GM18505 (cell line): ENCODE results near the gene PTPRA.
"Not testable (repeated sequence)": the region's sequence is repeated elsewhere in the genome, so short reads cannot be mapped to it uniquely, and the experiment has no call there.

ENCODE experiments used
- ATAC-seq: cut with Tn5 transposase; IDR thresholded peaks from one replicate; pipeline ENCODE4 v1.9.1; 2021; ENCODE audit not compliant: unreplicated experiment
- POLR2A ChIP-seq: IDR thresholded peaks from 4 replicates; pipeline ENCODE4 v1.6.1; 2011; ENCODE audit warnings: borderline replicate concordance; ENCODE audit not compliant: insufficient read depth, insufficient read length; ENCODE audit errors: extremely low read depth

PTPRA gene

GRCh38 chr20:3044336-3044965 is 171.2 kb downstream of the PTPRA start:
- no peak for ATAC-seq
- TF ChIP-seq POLR2A: no peak

GRCh38 chr20:3045042-3045815 is 171.9 kb downstream of the PTPRA start:
- peak; percentile 33 for ATAC-seq
- no peak for TF ChIP-seq POLR2A

- ATAC-seq: peak; percentile 93
- peak; percentile 76 for TF ChIP-seq POLR2A
Measured at GRCh38 chr20:3045816-3046676, 172.8 kb downstream of the PTPRA start, which contains the start of gene MRPS26. TSS of gene MRPS26 (plus strand) at chr20:3046052. CDS start at chr20:3046069, 17 bp downstream.

GRCh38 chr20:3046677-3047462 is 173.6 kb downstream of the PTPRA start:
- ATAC-seq: no peak
- TF ChIP-seq POLR2A: no peak

GRCh38 chr20:3047486-3048419 is 174.5 kb downstream of the PTPRA start:
- ATAC-seq: no peak
- no peak for TF ChIP-seq POLR2A

GRCh38 chr20:3051385-3052019 is 178.2 kb downstream of the PTPRA start:
- TF ChIP-seq POLR2A: no peak
- ATAC-seq: no peak

- ATAC-seq: no peak
- no peak for TF ChIP-seq POLR2A
Measured at GRCh38 chr20:3059489-3059888, 186.2 kb downstream of the PTPRA start.

- not testable (repeated sequence) for ATAC-seq
Measured at GRCh38 chr20:3064119-3064518, 190.8 kb downstream of the PTPRA start.

- no peak for TF ChIP-seq POLR2A
- peak; percentile 41 for ATAC-seq
Measured at GRCh38 chr20:3067139-3068014, 194.1 kb downstream of the PTPRA start.

- no peak for TF ChIP-seq POLR2A
- peak; percentile 42 for ATAC-seq
Measured at GRCh38 chr20:3068075-3068474, 194.8 kb downstream of the PTPRA start.
